HG03159 (cell line): Measurements from ENCODE around the gene FTH1.
"Not testable (repeated sequence)": the region's sequence is repeated elsewhere in the genome, so short reads cannot be mapped to it uniquely, and the experiment has no call there.

Experiments used
- ATAC-seq: cut with Tn5 transposase; IDR thresholded peaks from one replicate; pipeline ENCODE4 v1.9.1; 2021; ENCODE audit warnings: mild to moderate bottlenecking, moderate library complexity; ENCODE audit not compliant: unreplicated experiment

Gene FTH1

GRCh38 chr11:61978703-61979661 lies 11.5 kb upstream of the FTH1 start:
- ATAC-seq: no peak

GRCh38 chr11:61976813-61977475 lies 9.5 kb upstream of the FTH1 start:
- no peak for ATAC-seq

- ATAC-seq: no peak
Observed at GRCh38 chr11:61976420-61976800, 9.0 kb upstream of the FTH1 start.

- no peak for ATAC-seq
Observed at GRCh38 chr11:61975638-61976419, 8.4 kb upstream of the FTH1 start.

- no peak for ATAC-seq
Observed at GRCh38 chr11:61974766-61975631, 7.6 kb upstream of the FTH1 start.

- no peak for ATAC-seq
Observed at GRCh38 chr11:61973476-61974162, 6.2 kb upstream of the FTH1 start.

GRCh38 chr11:61972672-61973475 lies 5.4 kb upstream of the FTH1 start:
- ATAC-seq: no peak

GRCh38 chr11:61972112-61972671 lies 4.8 kb upstream of the FTH1 start:
- ATAC-seq: no peak

GRCh38 chr11:61971248-61972111 lies 4.0 kb upstream of the FTH1 start:
- ATAC-seq: no peak

- no peak for ATAC-seq
Observed at GRCh38 chr11:61969838-61970662, 2.6 kb upstream of the FTH1 start.

GRCh38 chr11:61969391-61969758 lies 1.9 kb upstream of the FTH1 start:
- ATAC-seq: no peak

GRCh38 chr11:61968758-61969390 lies 1.4 kb upstream of the FTH1 start:
- no peak for ATAC-seq

- no peak for ATAC-seq
Observed at GRCh38 chr11:61967924-61968757, 707 bp upstream of the FTH1 start.

- ATAC-seq: no peak
Observed at GRCh38 chr11:61966734-61967115, 709 bp downstream of the FTH1 start.

GRCh38 chr11:61964666-61965271 lies 2.7 kb downstream of the FTH1 start:
- not testable (repeated sequence) for ATAC-seq
